ENCODE results near the gene FAM120B. TPM values are rescaled to one million over a fixed set of nuclear protein-coding genes. Genes with fewer than 3 reads are reported as not detected.
A peak's percentile ranks its signal among the peaks of the same experiment; 100 is the strongest.

The FAM120B gene
- total RNA-seq, 1 donor from 2014 or later, result 18.4 TPM

DNA sequence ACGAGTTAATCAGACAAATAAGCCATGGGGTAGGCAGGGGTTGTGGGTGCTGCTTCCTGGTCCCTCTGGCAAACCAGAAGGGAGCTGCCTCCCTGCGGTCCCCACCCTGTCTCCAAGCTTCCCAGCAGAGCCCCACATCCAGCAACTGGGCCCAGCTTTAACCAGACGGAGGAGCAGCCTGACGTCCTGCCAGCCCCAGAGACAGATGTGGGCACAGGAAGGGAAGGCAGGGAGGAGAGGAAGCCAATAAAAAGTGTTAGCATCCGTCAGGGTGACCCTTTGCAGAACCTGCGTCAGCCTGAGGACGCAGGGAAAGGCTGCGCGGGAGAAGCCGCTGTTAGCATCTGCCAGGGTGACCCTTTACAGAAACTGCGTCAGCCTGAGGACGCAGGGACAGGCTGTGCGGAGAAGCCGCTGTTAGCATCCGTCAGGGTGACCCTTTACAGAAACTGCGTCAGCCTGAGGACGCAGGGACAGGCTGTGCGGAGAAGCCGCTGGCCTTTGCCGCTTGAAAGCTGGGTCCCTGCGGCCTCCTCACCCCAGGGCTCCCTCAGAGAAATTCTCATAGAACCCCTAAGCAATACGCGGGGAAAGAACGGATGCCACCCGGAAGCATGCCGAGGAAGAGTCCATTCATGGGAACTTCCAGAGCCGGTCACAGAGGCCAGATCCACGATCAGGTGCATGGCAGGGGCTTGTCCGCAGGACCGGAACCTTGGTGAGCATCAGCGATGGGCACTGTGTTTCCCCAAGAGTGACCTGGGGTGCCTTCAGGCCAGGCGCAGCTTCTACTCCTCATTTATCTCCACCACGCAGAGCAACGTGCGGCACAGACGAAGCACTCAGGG is 31.6 kb upstream of the FAM120B start:
- DNase-seq (ENCODE audit: low spot score), result no peak
- Mint-ChIP-seq H3K4me3 (no peak overlapping the region), H3K27me3 (ENCODE audit: insufficient read depth) (peaks cover 57% of the 10 kb centered on the region), H3K9me3 (no peaks in the 10 kb centered on the region), H3K36me3 (ENCODE audit: low read depth) (no peaks in the 10 kb centered on the region), H3K4me1 (ENCODE audit: low read depth) (peaks cover 9% of the 10 kb centered on the region), H3K27ac (no peak overlapping the region)
- intact Hi-C loops (cut with micrococcal nuclease), result loop anchor here (10.0 kb wide), 1 partner anchor 130 kb away; no protein-coding TSS in a partner anchor

DNA sequence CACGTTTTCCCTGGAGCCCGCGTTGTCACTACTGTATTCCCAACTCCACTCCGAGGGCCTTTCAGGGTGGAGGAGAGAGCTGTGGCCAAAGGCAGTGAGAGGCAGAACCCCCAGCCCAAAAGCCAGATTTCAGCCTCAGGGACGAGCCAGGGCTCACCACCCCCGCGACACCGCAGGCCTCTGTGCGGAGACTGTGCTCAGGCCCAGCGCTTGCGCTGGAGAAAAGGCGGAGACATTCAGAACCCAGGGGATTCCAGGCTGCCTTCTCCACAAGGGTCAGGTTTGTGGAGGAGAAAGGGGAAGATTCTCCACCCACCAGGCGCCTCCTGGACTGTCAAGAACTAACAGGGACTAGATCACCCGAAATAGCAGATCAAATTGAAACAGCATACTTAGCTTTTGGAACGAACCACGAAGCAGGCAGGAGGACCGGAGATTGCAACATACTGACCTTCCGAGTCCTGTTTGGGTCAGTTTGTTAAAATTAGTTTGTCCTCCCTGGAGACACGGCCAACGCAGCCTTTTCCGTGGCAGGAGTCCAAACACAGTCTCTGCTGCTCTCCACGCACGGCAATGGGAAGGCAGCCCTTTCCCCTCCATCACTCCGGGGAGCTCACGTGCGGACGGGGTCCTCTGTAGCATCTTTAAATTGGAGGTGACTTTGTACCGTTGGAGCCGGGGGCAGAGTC is 30.0 kb upstream of the FAM120B start:
- intact Hi-C loops (cut with micrococcal nuclease), result loop anchor here (10.0 kb wide), 1 partner anchor 132 kb away; no protein-coding TSS in a partner anchor
- DNase-seq (ENCODE audit: low spot score), result no peak
- Mint-ChIP-seq H3K9me3 (no peaks in the 10 kb centered on the region), H3K4me1 (ENCODE audit: low read depth) (peaks cover 7% of the 10 kb centered on the region), H3K36me3 (ENCODE audit: low read depth) (no peaks in the 10 kb centered on the region), H3K4me3 (no peak overlapping the region), H3K27me3 (ENCODE audit: insufficient read depth) (peaks cover 59% of the 10 kb centered on the region), H3K27ac (no peak overlapping the region)

DNA sequence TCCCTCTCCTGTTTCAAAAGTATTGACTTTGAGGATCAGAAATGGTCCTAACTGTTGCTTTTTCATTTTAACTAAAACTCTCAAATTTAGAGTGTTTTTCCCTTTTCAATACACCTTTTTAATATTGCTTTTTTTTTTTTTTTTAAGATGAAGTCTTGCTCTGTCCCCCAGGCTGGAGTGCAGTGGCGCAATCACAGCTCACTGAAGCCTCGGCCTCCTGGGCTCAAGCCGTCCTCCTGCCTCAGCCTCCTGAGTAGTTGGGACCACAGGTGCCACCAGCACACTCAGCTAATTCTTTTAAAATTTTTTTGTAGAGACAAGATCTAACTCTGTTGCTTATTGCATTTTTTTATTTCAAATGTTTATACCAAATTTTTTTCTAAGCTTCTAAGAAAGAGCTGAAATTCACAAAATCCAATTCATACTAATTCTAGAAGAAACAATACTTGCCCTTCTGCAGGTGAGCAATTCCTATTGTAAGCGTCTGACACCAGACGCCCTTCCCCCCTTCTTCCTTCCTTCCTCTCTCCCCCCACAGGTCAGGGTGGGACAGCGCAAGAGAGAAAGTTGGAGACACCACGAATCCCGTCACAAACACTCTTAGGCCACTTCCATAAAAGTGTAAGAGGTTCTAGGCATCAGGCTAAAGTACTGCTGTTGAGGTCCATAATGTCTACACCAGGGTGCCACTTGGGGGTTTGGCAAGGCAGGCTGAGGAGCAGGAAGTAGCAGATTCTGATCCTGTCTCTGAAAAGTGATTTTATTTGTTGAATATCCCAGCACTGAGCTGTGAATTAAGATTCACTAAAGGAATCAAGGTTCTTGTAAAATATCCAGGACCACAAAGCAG is 28.4 kb upstream of the FAM120B start:
- peaks cover 64% of the 10 kb centered on the region for H3K27me3 Mint-ChIP-seq (ENCODE audit: insufficient read depth)
- no peaks in the 10 kb centered on the region for H3K36me3 Mint-ChIP-seq (ENCODE audit: low read depth)
- no peak overlapping the region for H3K4me3 Mint-ChIP-seq
- DNase-seq (ENCODE audit: low spot score), result no peak
- no peaks in the 10 kb centered on the region for H3K4me1 Mint-ChIP-seq (ENCODE audit: low read depth)
- intact Hi-C loops (cut with micrococcal nuclease), result loop anchor here (10.0 kb wide), 1 partner anchor 133 kb away; no protein-coding TSS in a partner anchor
- no peaks in the 10 kb centered on the region for H3K9me3 Mint-ChIP-seq
- no peak overlapping the region for H3K27ac Mint-ChIP-seq

DNA sequence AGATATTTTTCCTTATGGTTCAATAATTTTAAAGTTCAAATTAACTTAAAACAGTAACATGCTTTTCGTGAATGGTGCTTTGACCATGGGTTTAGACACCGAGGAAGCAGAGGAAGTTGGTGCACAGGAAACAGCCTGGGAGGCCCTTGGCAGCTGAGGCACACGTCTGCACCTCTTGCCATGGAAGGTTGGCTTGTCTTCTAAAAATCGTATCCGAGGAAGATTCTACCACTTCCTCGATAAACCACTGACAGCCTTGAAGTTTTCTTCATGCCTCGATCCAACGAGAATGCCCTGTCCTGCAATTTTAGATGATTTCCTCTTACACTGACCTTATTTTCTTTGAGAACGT is 27.8 kb upstream of the FAM120B start:
- DNase-seq (ENCODE audit: low spot score), result no peak
- Mint-ChIP-seq H3K4me3 (no peak overlapping the region), H3K4me1 (ENCODE audit: low read depth) (no peaks in the 10 kb centered on the region), H3K9me3 (no peaks in the 10 kb centered on the region), H3K27me3 (ENCODE audit: insufficient read depth) (peaks cover 60% of the 10 kb centered on the region), H3K36me3 (ENCODE audit: low read depth) (no peaks in the 10 kb centered on the region), H3K27ac (no peak overlapping the region)
- intact Hi-C loops (cut with micrococcal nuclease), result loop anchor here (10.0 kb wide), 1 partner anchor 134 kb away; no protein-coding TSS in a partner anchor

DNA sequence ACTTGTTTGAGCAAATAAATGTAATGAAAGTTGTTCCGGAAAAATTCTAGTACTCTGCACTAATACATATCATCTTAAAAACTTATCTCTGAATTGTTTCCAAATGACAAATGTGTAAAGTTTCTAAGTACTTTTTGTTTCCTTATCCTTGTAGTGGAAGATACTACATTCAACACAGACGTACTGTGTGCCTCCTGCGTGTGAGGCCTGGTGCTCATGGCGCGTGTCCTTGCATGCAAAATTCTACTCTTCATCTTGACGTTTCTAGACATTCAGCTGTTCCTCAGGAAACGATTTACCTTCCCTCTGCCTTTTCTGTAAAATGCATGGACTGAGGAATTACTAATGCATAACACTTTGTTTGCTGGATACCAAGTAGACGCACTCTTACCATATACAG is 27.1 kb upstream of the FAM120B start:
- H3K36me3 Mint-ChIP-seq (ENCODE audit: low read depth), result no peaks in the 10 kb centered on the region
- no peak for DNase-seq (ENCODE audit: low spot score)

DNA sequence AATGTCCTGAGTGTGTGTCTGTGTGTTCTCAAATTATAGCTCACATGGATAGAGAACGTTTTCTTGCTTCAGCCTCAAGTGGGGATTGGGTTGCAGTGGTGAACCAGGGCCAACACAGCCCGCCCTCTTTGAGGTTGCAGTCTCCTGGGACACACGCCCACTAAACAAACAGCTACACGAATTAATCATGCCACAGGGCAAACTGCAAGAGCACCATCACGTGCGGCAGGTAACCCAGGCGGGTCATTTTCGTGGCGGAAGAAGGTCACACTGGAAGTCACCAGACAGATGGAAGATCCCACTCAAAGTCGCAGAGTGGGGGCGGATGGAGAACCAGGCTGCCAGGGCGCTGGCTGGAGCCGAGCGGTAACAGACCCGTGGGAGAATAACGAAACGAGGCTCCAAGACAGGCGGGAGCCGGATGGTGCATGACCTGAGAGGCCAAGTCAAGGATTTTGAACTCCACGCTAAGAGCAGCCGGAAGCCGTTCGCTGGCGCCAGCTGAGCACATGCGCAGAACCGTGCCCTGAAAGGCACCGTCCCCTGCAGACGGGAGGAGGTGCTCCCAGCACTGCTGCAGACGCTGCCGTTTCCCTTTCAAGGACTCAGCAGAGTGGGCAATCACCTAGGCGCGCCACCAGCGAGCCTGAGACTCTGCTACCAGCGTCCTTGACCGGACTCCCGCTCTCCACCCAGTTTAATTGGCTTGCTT is 26.4 kb upstream of the FAM120B start:
- H3K4me1 Mint-ChIP-seq (ENCODE audit: low read depth), result no peaks in the 10 kb centered on the region
- peak overlapping the region; percentile 30 for H3K4me3 Mint-ChIP-seq
- no peak for DNase-seq (ENCODE audit: low spot score)
- no peak overlapping the region for H3K27ac Mint-ChIP-seq
- H3K36me3 Mint-ChIP-seq (ENCODE audit: low read depth), result no peaks in the 10 kb centered on the region
- intact Hi-C loops (cut with micrococcal nuclease), result loop anchor here (10.0 kb wide), 1 partner anchor 135 kb away; no protein-coding TSS in a partner anchor
- H3K9me3 Mint-ChIP-seq, result no peaks in the 10 kb centered on the region
- peaks cover 54% of the 10 kb centered on the region for H3K27me3 Mint-ChIP-seq (ENCODE audit: insufficient read depth)

More for the DNA sequence above, 27.1 kb upstream of the FAM120B start:
- Mint-ChIP-seq H3K4me1 (ENCODE audit: low read depth) (no peaks in the 10 kb centered on the region), H3K27ac (no peak overlapping the region), H3K4me3 (no peak overlapping the region), H3K27me3 (ENCODE audit: insufficient read depth) (peaks cover 56% of the 10 kb centered on the region), H3K9me3 (no peaks in the 10 kb centered on the region)
- intact Hi-C loops (cut with micrococcal nuclease), result loop anchor here (10.0 kb wide), 1 partner anchor 135 kb away; no protein-coding TSS in a partner anchor

DNA sequence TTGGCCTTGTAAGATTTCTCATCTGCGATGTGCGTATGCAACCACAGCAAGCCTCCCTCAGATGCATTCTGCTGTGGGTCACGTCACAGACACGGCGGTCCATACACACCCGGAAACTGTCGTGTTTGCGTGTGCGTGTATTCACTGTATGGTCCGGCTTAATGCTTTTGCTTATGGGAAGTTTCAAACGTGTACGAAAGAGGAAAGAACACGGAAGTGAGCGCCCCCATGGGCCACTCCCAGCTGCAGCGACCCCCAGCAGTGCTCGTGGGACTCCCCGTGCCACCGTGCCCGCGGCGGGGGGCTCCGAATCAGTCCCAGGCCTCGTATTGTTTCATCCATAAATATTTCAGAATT is 25.9 kb upstream of the FAM120B start:
- H3K4me1 Mint-ChIP-seq (ENCODE audit: low read depth), result no peaks in the 10 kb centered on the region
- no peak overlapping the region for H3K27ac Mint-ChIP-seq
- peak overlapping the region; percentile 30 for H3K4me3 Mint-ChIP-seq

DNA sequence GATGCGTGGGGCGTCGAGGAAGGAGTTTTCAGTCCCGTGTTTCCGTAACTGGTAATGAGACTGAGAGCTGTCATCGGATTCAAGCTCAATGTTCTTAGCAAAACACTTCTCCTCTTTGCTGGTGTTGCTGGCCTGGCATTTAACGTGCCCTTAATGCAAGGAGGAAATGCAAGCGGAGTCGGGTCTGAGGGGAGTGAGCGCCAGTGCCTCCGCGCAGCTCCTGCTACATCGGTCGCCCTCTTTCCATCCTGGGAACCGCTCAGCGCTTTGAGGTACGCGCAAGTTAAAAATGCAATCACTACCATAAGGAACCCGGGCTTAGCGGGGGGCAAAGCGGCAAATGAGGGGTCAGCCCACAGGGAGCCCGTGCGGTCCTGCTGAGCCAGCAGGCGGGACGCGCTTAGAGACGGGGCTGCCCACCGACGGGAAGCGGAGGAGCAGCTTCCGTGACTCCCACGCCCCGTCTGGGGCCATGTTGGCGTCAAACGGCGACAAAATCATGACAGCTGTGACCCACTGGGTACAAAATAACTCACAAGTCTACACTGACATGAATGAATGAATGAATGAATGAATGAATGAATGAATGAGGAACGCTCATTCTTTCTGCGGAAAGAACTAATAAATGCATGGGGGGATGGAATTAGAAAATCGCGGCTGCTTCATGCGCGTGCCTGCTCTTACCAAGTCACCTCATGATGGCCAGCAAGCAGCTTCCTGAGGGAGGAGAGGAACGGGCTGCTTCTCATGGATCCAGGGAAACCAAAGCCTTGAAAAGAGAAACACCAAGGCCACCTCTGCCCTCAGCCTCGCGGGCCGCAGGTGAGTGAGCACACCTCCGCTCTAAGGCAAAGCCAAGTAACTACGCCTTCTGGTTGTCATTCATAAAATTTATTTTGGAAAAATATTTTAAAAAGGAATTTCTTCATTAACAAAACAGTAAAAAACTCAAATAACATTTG is 24.9 kb upstream of the FAM120B start:
- Mint-ChIP-seq H3K27ac (no peak overlapping the region), H3K36me3 (ENCODE audit: low read depth) (no peaks in the 10 kb centered on the region), H3K4me3 (no peak overlapping the region), H3K27me3 (ENCODE audit: insufficient read depth) (peaks cover 51% of the 10 kb centered on the region), H3K9me3 (no peaks in the 10 kb centered on the region), H3K4me1 (ENCODE audit: low read depth) (no peaks in the 10 kb centered on the region)
- intact Hi-C loops (cut with micrococcal nuclease), result no loop called here
- no peak for DNase-seq (ENCODE audit: low spot score)

More for the DNA sequence above, 25.9 kb upstream of the FAM120B start:
- DNase-seq (ENCODE audit: low spot score), result no peak
- no peaks in the 10 kb centered on the region for H3K9me3 Mint-ChIP-seq
- H3K27me3 Mint-ChIP-seq (ENCODE audit: insufficient read depth), result peaks cover 52% of the 10 kb centered on the region
- intact Hi-C loops (cut with micrococcal nuclease), result no loop called here
- no peaks in the 10 kb centered on the region for H3K36me3 Mint-ChIP-seq (ENCODE audit: low read depth)

DNA sequence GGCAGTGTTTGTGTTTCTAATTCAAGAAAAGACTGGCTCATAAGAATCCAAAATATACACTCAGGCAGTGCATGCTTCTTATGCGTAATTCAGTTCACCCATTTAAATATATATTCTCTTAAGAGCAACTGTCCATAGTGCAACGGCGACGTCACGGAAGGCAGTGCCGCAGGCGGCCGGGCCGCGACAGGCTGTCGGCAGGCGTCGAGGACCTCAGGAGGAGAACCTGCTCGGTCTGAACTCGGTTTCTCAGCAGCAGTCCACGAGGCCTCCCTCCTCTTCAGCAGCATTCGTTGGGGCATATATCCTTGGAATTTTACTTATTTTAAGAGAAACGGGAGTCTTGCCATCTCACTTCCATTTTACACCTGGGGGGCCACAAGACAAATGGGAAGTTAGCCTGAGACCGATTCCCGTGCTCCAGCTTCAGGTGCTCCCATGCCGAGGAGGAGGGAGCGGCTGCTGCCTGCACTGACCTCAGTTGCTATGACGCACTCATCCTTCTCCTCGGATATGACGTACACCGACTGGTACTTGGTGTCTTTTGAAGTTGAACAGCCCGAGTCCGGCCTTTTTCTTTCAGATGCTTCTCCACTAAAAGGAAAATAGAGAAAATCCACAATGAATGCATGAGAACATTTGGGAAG is 23.9 kb upstream of the FAM120B start:
- intact Hi-C loops (cut with micrococcal nuclease), result no loop called here

DNA sequence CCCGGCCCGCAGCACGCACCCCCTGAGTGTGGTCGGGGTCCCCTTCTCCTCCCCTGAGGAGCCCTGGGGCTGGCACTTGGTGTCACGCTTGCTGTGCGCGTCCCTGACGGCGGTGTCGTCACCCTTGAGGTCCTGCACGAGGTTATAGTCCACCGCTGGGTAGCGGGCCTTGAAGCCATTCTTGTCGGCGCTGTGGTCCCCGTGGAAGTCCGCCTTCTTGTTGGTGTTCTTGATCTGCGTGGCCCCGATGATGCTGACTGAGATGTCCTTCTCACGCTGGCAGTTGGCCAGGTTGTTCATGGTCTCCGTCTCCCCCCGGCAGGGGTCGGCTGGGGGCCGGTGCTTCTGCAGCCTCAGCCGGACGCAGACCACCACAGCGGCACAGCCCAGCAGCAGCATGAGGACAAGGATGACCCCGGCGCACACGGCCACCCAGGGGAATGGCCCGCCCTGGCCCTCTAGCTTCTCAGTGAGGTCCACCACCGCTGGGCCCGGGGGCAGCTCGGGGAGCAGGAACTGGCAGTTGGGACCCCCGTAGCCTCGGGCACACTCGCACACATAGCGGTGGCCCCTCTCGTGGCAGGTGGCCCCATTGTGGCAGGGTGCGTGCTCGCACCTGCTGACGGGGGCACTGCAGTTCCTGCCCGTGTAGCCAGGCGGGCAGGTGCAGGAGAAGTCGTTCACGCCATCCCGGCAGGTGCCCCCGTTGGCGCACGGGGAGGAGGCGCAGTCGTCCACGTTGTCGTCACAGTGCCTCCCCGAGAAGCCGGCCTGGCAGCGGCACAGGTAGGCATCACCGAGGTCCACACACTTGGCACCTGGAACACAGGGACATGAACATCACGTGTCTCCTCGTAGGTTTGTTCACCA is 23.1 kb upstream of the FAM120B start:
- intact Hi-C loops (cut with micrococcal nuclease), result no loop called here
- DNase-seq (ENCODE audit: low spot score), result no peak
- peaks cover 54% of the 10 kb centered on the region for H3K27me3 Mint-ChIP-seq (ENCODE audit: insufficient read depth)
- peaks cover 2% of the 10 kb centered on the region for H3K4me1 Mint-ChIP-seq (ENCODE audit: low read depth)
- H3K27ac Mint-ChIP-seq, result no peak overlapping the region
- H3K4me3 Mint-ChIP-seq, result no peak overlapping the region
- no peaks in the 10 kb centered on the region for H3K9me3 Mint-ChIP-seq
- H3K36me3 Mint-ChIP-seq (ENCODE audit: low read depth), result no peaks in the 10 kb centered on the region

More for the DNA sequence above, 23.9 kb upstream of the FAM120B start:
- no peaks in the 10 kb centered on the region for H3K9me3 Mint-ChIP-seq
- H3K27me3 Mint-ChIP-seq (ENCODE audit: insufficient read depth), result peaks cover 52% of the 10 kb centered on the region
- DNase-seq (ENCODE audit: low spot score), result no peak
- H3K36me3 Mint-ChIP-seq (ENCODE audit: low read depth), result no peaks in the 10 kb centered on the region
- H3K4me1 Mint-ChIP-seq (ENCODE audit: low read depth), result no peaks in the 10 kb centered on the region
- no peak overlapping the region for H3K27ac Mint-ChIP-seq
- H3K4me3 Mint-ChIP-seq, result no peak overlapping the region

Measured in activated T-helper 1 cell treated with anti-CD3 and anti-CD28 coated beads, Interleukin-12 subunit alpha, Interleukin-12 subunit beta, Interleukin-2, Interleukin-4 antibody, amounts not matched to agents 30 ng/mL and 10 ng/mL and 1 ng/mL, durations not matched to agents 14 hours and 24 hours and 36 hours (primary cell).